Suprapubic skin (tissue), 4 donors: ENCODE measurements around the gene MTCL1.

ENCODE experiments used
- CTCF ChIP-seq, 2 donors: fragments of 200-600 bp in 1 of 2; fragments of 450-650 bp in 1 of 2; sonication (generic) in 1 of 2; IDR thresholded peaks; one replicate each; pipeline ENCODE4 v1.5.1; 2016 to 2019; ENCODE audit warnings: antibody characterized with exemption in 2 of 2, mild to moderate bottlenecking in 1 of 2, moderate library complexity in 1 of 2
- POLR2A ChIP-seq, 2 donors: fragments of 450-650 bp; IDR thresholded peaks; one replicate each; pipeline ENCODE4 v1.6.1; 2017; ENCODE audit warnings: antibody characterized with exemption in 2 of 2, mild to moderate bottlenecking in 2 of 2, moderate library complexity in 2 of 2
- POLR2AphosphoS5 ChIP-seq, 3 donors: sonication (generic); formaldehyde crosslinking; IDR thresholded peaks; one replicate each; pipeline ENCODE4 v1.6.1; 2017; ENCODE audit warnings: antibody characterized with exemption in 3 of 3

- no peak for TF ChIP-seq CTCF (IDR thresholded peaks at IDR 0.05)
- no peak for TF ChIP-seq POLR2A (IDR thresholded peaks at IDR 0.05)
- no peak for TF ChIP-seq POLR2AphosphoS5 (IDR thresholded peaks at IDR 0.05)
Measured at GRCh38 chr18:8769509-8770095, 64.2 kb downstream of the MTCL1 start.
